Gastrocnemius medialis (tissue), 4 donors: Measurements from ENCODE around the gene KCNK3.

Experiments used
- POLR2A ChIP-seq, 2 donors: fragments of 450-650 bp; IDR thresholded peaks; one replicate each; pipeline ENCODE4 v1.6.1; 2017; ENCODE audit warnings: antibody characterized with exemption in 2 of 2, mild to moderate bottlenecking in 2 of 2, moderate library complexity in 2 of 2
- TF ChIP-seq, protein P1 (sequence below), 5 experiments: fragments of 450-650 bp in 3 of 5; fragments of 200-600 bp in 2 of 5; sonication (generic) in 2 of 5; IDR thresholded peaks in 4 of 5; conservative IDR thresholded peaks in 1 of 5; 1 replicate in 4 of 5; 2 replicates in 1 of 5; pipeline ENCODE4 v1.5.1; 2016 to 2019; ENCODE audit warnings: antibody characterized with exemption in 5 of 5, mild to moderate bottlenecking in 3 of 5, moderate library complexity in 3 of 5

DNA sequence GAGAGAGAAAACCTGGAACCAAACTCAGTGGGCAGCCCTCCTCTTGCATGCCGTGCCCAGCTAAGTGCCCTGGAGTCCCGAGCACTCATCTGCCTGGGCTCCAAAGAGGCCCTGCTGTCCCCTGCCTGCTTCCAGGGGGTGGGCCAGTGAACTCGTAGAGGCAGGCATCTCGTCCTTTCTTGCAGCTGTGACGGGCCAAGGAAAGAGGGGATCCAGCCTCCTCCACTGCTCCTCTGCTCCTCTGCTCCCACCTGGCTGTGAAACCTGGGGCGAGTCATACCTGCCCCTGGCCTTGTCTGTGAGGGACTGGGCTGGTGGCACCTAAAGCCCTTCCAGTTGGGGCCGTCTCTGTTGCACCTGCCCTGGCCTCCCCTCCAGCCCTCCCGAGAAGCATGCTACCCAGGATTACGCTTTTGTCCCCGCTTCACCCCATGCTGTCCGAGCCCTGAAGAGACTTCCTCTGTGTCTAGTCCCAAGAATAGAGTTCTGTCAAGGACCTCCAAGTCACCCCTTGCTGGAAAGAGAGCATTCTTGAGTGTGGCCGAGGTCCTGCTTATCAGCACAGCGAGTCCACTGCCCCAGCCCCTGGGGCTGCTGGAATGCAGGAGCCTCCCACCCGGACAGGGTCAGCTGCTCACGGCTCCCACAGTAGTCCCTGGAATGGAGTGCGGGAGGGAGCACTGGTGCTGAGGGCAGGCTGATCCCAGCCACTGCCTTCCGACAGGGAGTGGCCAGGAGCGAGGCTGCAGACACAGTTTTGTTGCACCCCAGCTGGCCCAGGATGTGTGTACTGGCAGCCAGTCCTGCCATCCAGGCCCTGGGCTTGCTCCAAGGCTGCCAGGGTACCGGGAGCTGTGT is 14.3 kb downstream of the KCNK3 start:
- TF ChIP-seq, protein P1, sequence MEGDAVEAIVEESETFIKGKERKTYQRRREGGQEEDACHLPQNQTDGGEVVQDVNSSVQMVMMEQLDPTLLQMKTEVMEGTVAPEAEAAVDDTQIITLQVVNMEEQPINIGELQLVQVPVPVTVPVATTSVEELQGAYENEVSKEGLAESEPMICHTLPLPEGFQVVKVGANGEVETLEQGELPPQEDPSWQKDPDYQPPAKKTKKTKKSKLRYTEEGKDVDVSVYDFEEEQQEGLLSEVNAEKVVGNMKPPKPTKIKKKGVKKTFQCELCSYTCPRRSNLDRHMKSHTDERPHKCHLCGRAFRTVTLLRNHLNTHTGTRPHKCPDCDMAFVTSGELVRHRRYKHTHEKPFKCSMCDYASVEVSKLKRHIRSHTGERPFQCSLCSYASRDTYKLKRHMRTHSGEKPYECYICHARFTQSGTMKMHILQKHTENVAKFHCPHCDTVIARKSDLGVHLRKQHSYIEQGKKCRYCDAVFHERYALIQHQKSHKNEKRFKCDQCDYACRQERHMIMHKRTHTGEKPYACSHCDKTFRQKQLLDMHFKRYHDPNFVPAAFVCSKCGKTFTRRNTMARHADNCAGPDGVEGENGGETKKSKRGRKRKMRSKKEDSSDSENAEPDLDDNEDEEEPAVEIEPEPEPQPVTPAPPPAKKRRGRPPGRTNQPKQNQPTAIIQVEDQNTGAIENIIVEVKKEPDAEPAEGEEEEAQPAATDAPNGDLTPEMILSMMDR (IDR thresholded peaks at IDR 0.05 in 4 of 5, conservative IDR thresholded peaks at IDR 0.05 in 1 of 5), result no peak
- TF ChIP-seq POLR2A (IDR thresholded peaks at IDR 0.05), result no peak
